ENCODE data around the gene SETD2.

- TF ChIP-seq YY1 (IDR thresholded peaks at IDR 0.05; ENCODE audit: insufficient read depth, insufficient read length), result no peak
- TF ChIP-seq SUZ12 (IDR thresholded peaks at IDR 0.05; ENCODE audit: extremely low read depth, insufficient read depth, insufficient read length), result no peak
Measured at GRCh38 chr3:47086071-47086470, 77.8 kb downstream of the SETD2 start.

Data from NT2/D1 (cell line).